ENCODE data around the gene ZNF775.

The ZNF775 gene

DNA sequence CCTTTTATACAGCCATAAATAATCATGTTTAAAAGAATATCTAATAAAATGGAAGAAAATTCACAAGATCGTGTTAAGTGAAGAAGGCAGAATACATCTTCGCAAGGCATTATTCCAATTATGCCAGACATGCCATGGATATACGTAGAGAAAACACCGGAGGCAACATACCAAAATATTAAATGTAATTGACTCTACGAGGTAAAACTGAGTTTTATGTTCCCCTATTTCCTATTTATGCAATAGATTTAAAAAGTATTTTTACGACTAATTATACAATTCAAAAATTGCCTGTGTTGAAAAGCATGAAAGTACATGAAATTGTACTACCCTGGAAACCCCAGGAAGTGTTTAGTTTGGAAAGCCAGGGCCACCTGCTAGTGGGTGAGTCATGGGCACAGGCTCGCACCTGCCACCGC, 11.4 kb upstream of the ZNF775 start:
- peak; percentile 67 for FAIRE-seq
- no peak for DNase-seq (ENCODE audit: extremely low spot score, insufficient read length, low read depth)

GRCh38 chr7:150368096-150368883, 10.8 kb upstream of the ZNF775 start, which contains the start of gene REPIN1:
REPIN1 (plus strand) TSS chr7:150368822; CDS start chr7:150369712, 890 bp downstream.
- peak; percentile 33 for FAIRE-seq
- DNase-seq (ENCODE audit: extremely low spot score, insufficient read length, low read depth), result no peak

GRCh38 chr7:150368884-150369747, 10.0 kb upstream of the ZNF775 start:
- FAIRE-seq (peak; percentile 83), DNase-seq (ENCODE audit: extremely low spot score, insufficient read length, low read depth) (no peak)

DNA sequence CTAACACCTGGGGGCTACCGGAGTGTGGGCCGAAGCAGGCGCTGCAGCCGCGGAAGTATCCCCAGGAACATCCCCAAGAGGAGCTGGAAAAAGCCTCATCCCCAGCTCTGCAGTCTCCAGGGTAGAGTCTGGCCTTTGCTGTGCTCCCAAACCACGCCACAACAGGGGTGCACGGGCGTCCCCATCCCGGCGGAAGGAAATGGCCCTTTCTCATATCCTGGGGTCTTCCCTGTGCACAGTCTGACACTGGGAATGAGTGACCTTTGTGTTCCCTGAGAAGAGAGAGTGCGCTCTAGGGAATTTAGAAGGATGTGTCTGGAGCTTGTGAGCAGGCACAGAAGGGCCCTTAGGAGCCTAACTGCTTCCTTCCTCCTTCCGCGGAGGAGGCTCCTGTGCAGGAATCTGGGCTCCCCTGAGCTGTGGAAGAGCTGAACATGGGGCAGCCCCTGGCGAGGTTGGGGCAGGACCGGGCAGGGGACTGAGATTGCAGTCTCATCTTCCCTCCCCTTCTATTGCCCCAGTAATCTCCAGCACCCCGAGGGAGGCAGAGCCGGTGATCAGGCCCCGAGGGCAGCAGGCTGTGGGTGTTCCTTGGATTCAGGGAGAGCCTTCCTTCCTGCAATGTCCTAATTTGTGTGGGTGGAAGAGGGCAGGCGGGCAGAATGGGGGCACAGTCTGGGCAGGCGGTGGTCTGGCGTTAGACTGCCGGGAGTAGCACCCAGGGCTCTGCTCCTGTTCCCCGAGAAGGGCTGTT, 9.2 kb upstream of the ZNF775 start:
- FAIRE-seq, result no peak
- DNase-seq (ENCODE audit: extremely low spot score, insufficient read length, low read depth), result no peak

- DNase-seq (ENCODE audit: extremely low spot score, insufficient read length, low read depth), result no peak
- no peak for FAIRE-seq
These were observed 8.5 kb upstream of the ZNF775 start for GRCh38 chr7:150370612-150371071.

GRCh38 chr7:150371131-150371995, 7.8 kb upstream of the ZNF775 start:
- DNase-seq (ENCODE audit: extremely low spot score, insufficient read length, low read depth) (no peak), FAIRE-seq (no peak)

DNA sequence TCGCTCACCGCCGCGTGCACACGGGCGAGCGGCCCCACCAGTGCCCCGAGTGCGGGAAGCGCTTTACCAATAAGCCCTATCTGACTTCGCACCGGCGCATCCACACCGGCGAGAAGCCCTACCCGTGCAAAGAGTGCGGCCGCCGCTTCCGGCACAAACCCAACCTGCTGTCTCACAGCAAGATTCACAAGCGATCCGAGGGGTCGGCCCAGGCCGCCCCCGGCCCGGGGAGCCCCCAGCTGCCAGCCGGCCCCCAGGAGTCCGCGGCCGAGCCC, 7.2 kb upstream of the ZNF775 start:
- DNase-seq (ENCODE audit: extremely low spot score, insufficient read length, low read depth) (no peak), FAIRE-seq (no peak)

GRCh38 chr7:150372271-150373048, 6.7 kb upstream of the ZNF775 start:
- FAIRE-seq, result no peak
- DNase-seq (ENCODE audit: extremely low spot score, insufficient read length, low read depth), result no peak

GRCh38 chr7:150373049-150373801, 5.9 kb upstream of the ZNF775 start:
- FAIRE-seq (no peak), DNase-seq (ENCODE audit: extremely low spot score, insufficient read length, low read depth) (no peak)

GRCh38 chr7:150374026-150374425, 5.1 kb upstream of the ZNF775 start:
- FAIRE-seq, result no peak
- no peak for DNase-seq (ENCODE audit: extremely low spot score, insufficient read length, low read depth)

DNA sequence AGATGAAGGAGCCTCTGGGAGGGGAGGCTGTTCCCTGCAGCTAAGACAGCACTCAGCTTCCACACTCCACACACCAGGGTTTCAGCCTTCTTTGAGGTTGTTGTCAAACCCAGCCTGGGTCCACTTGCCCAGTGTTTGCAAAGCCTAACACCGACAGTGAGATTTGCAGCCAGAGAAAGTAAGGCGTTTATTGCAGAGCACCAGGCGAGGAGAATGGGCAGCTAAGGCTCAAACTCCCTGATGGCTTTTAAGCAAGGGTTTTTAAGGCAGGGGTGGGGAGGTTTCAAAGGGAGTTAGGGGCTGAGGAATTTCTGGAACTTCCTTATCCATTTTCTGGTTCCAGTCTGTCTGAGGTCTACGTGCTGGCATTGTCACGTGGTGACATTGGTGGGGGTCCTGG, 4.7 kb upstream of the ZNF775 start:
- FAIRE-seq (no peak), DNase-seq (ENCODE audit: extremely low spot score, insufficient read length, low read depth) (no peak)

DNA sequence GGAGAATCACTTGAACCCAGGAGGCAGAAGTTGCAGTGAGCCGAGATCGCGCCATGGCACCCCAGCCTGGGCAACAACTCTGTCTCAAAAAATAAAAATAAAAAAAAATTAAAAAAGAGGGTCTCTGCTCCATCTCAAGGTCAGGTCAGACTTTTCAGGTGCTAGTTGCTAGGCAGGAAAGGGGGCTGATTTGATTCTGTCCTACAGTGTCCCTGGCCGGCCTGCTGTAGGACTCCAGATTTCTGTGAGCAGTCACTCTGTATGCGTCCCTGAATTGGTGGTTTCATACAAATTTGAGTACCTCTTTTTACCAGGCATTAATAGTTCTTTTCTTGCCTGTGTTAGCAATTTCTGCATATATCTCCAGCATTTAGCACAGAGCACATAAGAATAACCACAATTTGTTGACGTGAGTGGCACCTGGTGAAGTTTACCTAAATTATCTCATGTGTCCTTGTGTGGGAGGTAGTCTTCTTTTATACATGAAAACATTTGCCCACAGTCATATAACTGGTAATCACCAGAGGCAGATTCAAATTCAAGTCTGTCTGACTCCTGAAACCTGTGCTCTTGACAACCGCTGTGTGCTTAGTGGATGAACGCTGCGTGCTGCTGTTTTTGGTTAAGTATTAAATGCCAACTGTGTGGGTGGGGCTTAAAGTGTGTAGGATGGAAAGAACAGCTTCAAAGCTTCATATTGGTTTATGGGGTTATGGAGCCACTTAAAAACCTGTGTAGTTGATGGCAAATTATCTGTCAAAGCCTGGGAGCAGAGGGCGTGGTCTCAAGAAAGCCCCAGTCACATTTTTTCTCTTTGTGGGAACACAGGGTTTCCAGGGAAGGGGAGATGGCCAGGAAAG, 3.2 kb upstream of the ZNF775 start:
- FAIRE-seq (peak; percentile 83), DNase-seq (ENCODE audit: extremely low spot score, insufficient read length, low read depth) (no peak)

DNA sequence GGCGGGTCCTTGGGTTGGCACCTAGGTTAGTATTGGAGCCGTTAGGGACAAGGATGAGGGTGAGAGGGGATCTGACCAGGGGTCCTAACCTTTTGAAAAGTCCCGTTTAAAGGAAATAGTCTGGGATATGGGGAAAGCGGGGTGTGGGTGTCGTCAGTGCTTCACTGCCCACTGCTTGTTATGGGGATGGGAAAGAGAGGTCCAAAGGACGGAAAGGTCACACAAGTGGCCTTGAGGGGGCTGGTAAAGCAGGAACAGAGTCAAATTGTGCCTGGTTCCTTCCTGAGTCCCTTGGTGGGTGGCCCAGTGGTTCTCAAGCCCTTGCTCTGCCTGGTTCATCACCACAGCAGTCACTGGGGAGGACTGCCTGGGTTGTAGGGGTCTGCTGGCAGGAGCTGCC, 2.6 kb upstream of the ZNF775 start:
- no peak for FAIRE-seq
- no peak for DNase-seq (ENCODE audit: extremely low spot score, insufficient read length, low read depth)

- DNase-seq (ENCODE audit: extremely low spot score, insufficient read length, low read depth), result no peak
- FAIRE-seq, result peak; percentile 24
These were observed 1.9 kb upstream of the ZNF775 start for GRCh38 chr7:150377196-150377595.

GRCh38 chr7:150377635-150378034, 1.5 kb upstream of the ZNF775 start:
- FAIRE-seq (no peak), DNase-seq (ENCODE audit: extremely low spot score, insufficient read length, low read depth) (no peak)

DNA sequence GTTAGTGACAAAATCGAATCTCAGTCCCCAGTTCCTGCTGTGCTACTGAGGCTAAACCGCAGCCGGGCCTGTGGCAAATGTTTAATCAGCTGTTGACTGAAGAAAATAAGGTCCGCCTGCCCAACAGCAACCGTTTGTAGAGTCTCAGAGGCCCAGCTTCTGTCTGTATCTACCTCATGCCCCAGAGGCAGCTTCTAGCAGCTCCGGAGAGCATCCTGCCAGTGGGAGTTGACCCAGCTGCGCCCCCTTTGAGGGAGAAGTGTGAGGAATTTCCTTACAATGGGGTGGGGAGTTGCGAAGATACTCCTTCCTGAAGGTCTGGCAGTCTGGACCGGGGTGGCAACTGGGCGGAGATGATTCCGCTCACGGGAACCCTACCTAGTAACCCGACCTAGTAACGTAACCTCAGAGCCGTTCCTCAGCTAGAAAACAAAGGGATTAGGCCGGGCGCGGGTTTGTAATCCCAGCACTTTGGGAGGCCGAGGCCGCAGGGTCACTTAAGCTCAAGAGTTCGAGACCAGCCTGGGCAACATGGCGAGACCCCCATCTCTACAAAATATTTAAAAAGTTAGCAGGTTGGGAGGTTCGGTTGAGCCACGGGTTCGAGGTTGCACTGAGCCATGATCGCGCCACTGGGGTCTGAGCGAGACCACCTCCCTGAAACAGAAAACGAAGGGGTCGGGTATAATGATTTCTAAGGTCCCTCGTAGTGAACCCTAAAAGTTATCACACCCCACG, 846 bp upstream of the ZNF775 start:
- peak; percentile 82 for FAIRE-seq
- no peak for DNase-seq (ENCODE audit: extremely low spot score, insufficient read length, low read depth)
